ENCODE measurements around the gene ZNF365. TPM values are rescaled to one million over a fixed set of nuclear protein-coding genes. Genes with fewer than 3 reads are reported as not detected.
"Not testable (repeated sequence)": the region's sequence is repeated elsewhere in the genome, so short reads cannot be mapped to it uniquely, and the experiment has no call there.

Gene ZNF365
- total RNA-seq, 1 experiment from 2014 or later = 10.1 TPM

GRCh38 chr10:62374862-62375710 is 917 bp downstream of the ZNF365 start:
- in situ Hi-C loops (cut with HindIII; ENCODE audit: low pct_unique_long_range_greater_than_20kb, low sequenced_read_pairs) = no loop called here

GRCh38 chr10:62376071-62377025 is 2.2 kb downstream of the ZNF365 start:
- no peak for DNase-seq (ENCODE audit: low read depth)
- in situ Hi-C loops (cut with HindIII; ENCODE audit: low pct_unique_long_range_greater_than_20kb, low sequenced_read_pairs) = no loop called here

More at GRCh38 chr10:62374862-62375710, 917 bp downstream of the ZNF365 start:
- peak; percentile 21 for DNase-seq (ENCODE audit: low read depth)

GRCh38 chr10:62377026-62377415 is 2.9 kb downstream of the ZNF365 start:
- in situ Hi-C loops (cut with HindIII; ENCODE audit: low pct_unique_long_range_greater_than_20kb, low sequenced_read_pairs) = no loop called here
- no peak for DNase-seq (ENCODE audit: low read depth)

DNA sequence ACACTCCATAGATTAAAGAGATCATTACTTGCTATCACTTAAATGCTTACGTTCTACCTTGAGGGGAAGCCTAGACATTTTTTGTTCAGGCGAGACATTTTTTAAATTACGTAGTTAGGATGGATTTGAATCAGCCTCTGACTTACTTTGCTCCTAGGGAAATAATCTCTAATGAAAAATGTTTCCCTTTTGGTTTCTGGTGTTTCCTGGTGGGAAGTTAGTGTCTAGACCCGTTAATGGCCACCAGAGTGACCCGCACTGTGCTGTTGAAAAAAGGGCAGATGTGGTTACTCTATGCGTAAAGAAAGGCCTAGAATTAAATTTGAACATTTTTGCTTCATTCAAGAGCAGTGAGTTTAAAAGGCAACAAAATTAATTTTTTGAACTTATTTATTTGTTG is 3.8 kb downstream of the ZNF365 start:
- in situ Hi-C loops (cut with HindIII; ENCODE audit: low pct_unique_long_range_greater_than_20kb, low sequenced_read_pairs) = no loop called here
- DNase-seq (ENCODE audit: low read depth) = no peak

- DNase-seq (ENCODE audit: low read depth); in situ Hi-C loops (cut with HindIII; ENCODE audit: low pct_unique_long_range_greater_than_20kb, low sequenced_read_pairs): not testable (repeated sequence)
These were observed 4.7 kb downstream of the ZNF365 start for GRCh38 chr10:62378877-62379276.

DNA sequence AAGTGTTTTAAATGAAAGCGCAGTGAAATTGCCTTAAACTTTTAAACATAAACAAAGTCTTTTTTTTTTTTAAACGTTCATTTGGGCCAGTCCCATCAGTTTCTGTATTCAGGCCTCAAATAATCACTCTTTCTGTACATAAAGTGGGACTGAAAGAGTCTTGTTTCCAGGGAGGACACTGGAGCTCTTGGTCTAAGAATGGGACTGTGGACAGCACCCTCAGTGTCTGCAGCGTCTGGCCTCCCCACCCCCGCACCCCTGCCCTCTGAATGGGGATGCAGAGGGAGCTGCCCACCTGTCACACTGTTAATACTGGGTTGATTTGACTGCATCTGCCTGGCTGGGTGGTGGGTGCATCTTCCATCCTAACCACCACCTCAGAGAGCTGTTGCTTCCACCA is 5.2 kb downstream of the ZNF365 start:
- DNase-seq (ENCODE audit: low read depth) = no peak
- in situ Hi-C loops (cut with HindIII; ENCODE audit: low pct_unique_long_range_greater_than_20kb, low sequenced_read_pairs) = no loop called here

GRCh38 chr10:62380016-62380415 is 5.8 kb downstream of the ZNF365 start:
- in situ Hi-C loops (cut with HindIII; ENCODE audit: low pct_unique_long_range_greater_than_20kb, low sequenced_read_pairs) = no loop called here
- peak; percentile 45 for DNase-seq (ENCODE audit: low read depth)

- in situ Hi-C loops (cut with HindIII; ENCODE audit: low pct_unique_long_range_greater_than_20kb, low sequenced_read_pairs) = no loop called here
These were observed 7.4 kb downstream of the ZNF365 start for GRCh38 chr10:62381385-62382102.

DNA sequence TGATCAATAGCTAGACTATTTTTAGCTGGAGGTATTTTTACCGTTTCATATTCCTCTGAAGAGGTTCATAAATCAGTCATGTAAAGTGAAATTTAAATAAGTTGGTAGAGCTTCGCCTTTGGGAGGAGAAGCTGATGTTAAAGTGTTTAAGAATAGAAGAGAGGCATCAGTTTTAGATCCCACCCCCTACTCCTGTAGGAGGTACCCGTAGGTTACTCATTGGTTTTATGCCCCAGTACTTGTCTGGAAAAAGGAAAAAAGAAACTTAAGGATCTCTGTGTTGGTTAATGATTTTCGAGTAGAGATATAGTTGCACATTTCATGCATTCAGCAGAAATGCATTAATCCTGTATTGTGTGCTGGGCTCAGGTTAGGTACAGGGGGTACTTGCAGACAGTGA is 8.7 kb downstream of the ZNF365 start:
- in situ Hi-C loops (cut with HindIII; ENCODE audit: low pct_unique_long_range_greater_than_20kb, low sequenced_read_pairs) = no loop called here
- DNase-seq (ENCODE audit: low read depth) = no peak

More at GRCh38 chr10:62381385-62382102, 7.4 kb downstream of the ZNF365 start:
- no peak for DNase-seq (ENCODE audit: low read depth)

DNA sequence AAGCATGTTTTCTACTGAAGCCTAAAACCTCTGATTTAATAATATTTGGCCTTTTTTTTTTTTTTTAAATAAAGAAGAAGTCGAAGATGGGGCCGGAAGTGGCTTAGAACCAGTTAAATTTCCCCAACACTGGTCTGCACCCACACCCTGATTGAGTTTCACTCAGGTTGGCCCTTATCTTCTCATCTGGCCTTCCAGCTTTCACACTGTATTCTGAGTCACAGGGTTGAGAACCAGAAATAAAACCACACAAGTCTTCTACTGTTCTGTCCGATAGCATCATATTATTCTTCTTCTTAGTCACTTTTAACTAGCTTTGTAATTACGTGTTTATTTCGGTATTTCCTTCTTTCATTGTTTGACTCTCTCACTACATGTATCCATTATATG is 9.9 kb downstream of the ZNF365 start:
- peak; percentile 50 for DNase-seq (ENCODE audit: low read depth)
- in situ Hi-C loops (cut with HindIII; ENCODE audit: low pct_unique_long_range_greater_than_20kb, low sequenced_read_pairs) = no loop called here

DNA sequence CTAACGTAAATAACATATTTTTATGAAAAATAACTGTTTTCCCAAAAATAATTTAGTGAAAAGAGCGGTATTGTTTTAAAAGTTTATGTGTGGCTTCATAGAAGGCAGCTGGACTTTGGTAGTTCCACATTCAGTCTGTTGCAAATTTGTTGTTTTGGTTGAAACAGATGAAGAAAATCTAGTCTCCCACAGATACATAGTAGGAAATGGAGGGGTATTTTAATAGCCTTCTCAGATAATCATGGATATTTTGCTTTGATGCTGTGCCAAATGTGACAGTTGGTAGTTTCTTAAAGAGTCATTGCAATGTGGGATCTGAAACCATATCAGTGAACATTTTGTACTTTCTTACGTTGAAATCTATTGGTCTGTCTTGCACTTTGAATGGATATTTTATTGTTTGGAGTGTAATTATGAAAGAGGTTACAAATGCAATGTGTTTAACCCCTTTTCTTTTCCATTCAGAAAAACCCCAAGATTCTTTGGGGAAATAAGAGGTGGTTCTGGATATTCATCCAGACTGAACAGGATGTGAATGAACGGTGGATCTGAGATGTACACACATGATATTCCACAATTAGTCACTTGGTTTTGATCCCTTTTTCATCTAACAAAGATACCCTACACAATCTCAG is 10.4 kb downstream of the ZNF365 start:
- in situ Hi-C loops (cut with HindIII; ENCODE audit: low pct_unique_long_range_greater_than_20kb, low sequenced_read_pairs) = no loop called here
- no peak for DNase-seq (ENCODE audit: low read depth)

DNA sequence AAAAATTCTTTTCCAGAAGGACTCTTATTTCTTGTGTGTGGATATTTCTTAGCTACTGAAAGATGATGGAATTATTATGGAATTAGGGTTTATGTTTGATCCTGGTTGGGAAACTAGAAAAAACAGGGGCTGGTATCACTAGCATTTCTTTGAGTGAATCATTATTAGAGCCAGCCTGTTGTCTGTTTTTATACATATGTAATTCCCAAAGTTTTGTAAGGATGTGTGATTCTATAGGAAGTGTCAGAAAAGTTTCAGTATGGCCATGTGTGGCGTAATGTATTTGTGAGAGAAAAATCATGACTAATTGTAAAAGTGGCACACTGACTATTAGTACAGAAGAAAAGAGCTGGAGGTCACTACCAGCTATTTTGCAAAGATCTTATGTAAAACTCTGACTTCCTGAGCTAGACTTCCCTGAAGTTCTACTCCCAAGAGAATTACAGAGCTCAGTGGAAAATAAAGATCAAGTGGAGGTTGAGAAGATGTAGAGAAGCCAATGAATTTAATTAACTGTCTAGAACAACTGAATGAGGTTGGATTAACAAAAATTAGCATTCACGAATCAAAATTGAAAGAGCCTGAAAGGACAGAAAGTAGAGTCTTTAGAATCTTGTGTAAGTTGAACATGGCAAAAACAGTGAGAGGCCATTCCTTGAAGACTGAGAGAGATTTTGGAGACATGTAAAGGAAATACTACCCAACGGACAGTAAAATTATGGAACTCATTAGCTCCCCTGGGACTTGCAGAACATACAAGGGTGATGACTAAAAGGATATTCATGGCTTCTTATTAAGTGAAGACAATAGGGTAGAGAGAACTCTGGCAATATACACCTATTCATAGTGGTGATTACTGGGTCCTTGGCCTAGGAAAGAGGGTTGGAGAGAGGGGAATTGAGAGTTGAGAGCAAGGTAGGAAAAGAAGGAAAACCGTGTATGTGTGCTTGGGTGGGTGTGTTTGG is 12.5 kb downstream of the ZNF365 start:
- no peak for DNase-seq (ENCODE audit: low read depth)
- in situ Hi-C loops (cut with HindIII; ENCODE audit: low pct_unique_long_range_greater_than_20kb, low sequenced_read_pairs) = no loop called here

DNA sequence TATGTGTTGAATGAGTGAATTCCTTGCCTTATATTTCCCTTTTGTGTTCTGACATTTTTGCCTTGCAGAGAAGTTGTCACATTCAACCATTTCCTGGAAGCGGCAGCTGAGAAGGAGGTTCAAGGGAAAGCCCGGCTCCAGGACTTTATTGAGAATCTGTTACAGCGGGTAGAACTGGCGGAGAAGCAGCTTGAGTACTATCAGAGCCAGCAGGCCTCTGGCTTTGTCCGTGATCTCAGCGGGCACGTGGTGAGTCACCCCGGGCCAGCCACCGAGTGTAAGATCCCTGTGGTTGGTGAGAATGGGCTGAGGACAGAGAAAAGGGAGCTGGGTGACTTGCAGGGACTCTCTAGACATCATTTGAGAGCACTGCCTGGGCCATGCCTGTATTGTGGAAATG is 14.2 kb downstream of the ZNF365 start:
- in situ Hi-C loops (cut with HindIII; ENCODE audit: low pct_unique_long_range_greater_than_20kb, low sequenced_read_pairs) = no loop called here
- DNase-seq (ENCODE audit: low read depth) = no peak

GRCh38 chr10:62390497-62391176 is 16.5 kb downstream of the ZNF365 start:
- no peak for DNase-seq (ENCODE audit: low read depth)
- in situ Hi-C loops (cut with HindIII; ENCODE audit: low pct_unique_long_range_greater_than_20kb, low sequenced_read_pairs) = no loop called here

GRCh38 chr10:62393237-62393636 is 19.1 kb downstream of the ZNF365 start:
- DNase-seq (ENCODE audit: low read depth) = no peak
- in situ Hi-C loops (cut with HindIII; ENCODE audit: low pct_unique_long_range_greater_than_20kb, low sequenced_read_pairs) = no loop called here

DNA sequence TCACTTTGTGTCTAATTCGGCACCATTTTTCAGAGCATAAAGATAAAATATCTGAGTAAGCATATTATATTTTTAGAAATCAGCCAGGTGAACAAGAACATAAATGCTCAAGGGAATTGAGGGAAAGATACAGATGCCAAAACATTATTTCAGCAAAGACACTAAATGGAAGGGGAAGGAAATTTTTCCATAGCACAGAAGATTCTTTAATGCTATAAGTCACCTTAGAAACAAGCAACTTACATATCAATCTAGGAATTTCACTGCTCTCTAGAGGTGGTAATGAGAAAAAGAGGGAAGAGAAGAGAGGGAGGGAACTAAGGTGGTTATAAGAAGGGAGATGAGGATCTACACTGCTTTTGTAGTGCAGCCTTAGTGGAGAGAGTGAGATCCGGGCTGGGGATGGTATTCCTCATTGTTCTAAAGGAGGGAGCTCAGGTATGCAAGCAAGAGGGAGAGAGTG is 20.4 kb downstream of the ZNF365 start:
- in situ Hi-C loops (cut with HindIII; ENCODE audit: low pct_unique_long_range_greater_than_20kb, low sequenced_read_pairs) = no loop called here
- DNase-seq (ENCODE audit: low read depth) = no peak

All from Caki2 (cell line).